Fibroblast of pulmonary artery (primary cell): ENCODE measurements around the gene COL19A1.

Experiments
- DNase-seq: peaks from one replicate; pipeline ENCODE4 v3.0.0-alpha.2; 2010; ENCODE audit warnings: low read depth
- H3K4me3 ChIP-seq: replicated peaks from 2 replicates; pipeline ENCODE4 v1.5.1; 2011; ENCODE audit warnings: low read depth, mild to moderate bottlenecking, control low read depth, low read length, moderate library complexity
- TF ChIP-seq, protein P1 (sequence below): IDR thresholded peaks from 2 replicates; pipeline ENCODE4 v1.5.1; 2011; ENCODE audit warnings: mild to moderate bottlenecking, control low read depth, low read length, inconsistent platforms; ENCODE audit errors: missing control alignments

Gene COL19A1

DNA sequence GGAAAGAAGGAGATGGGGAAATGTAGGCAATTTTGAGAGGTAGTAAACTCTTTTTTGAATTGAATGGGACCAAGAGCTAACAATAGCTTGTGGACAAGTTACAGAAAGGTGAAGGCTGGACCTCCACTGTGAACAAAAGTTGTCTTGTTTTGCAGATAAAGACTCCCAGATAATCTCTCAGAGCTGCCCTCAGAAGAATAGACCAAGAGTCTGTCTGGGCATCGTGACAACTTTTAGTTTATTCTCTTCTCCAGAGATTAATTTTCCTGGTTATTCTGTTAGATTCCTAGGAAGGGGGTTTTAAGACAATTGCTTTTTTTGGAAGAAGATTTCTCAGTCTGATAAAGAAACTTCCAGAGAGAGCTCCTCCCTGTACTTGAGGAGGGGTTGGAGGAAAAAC lies 161.9 kb downstream of the COL19A1 start:
- no peak for DNase-seq
- TF ChIP-seq, protein P1, sequence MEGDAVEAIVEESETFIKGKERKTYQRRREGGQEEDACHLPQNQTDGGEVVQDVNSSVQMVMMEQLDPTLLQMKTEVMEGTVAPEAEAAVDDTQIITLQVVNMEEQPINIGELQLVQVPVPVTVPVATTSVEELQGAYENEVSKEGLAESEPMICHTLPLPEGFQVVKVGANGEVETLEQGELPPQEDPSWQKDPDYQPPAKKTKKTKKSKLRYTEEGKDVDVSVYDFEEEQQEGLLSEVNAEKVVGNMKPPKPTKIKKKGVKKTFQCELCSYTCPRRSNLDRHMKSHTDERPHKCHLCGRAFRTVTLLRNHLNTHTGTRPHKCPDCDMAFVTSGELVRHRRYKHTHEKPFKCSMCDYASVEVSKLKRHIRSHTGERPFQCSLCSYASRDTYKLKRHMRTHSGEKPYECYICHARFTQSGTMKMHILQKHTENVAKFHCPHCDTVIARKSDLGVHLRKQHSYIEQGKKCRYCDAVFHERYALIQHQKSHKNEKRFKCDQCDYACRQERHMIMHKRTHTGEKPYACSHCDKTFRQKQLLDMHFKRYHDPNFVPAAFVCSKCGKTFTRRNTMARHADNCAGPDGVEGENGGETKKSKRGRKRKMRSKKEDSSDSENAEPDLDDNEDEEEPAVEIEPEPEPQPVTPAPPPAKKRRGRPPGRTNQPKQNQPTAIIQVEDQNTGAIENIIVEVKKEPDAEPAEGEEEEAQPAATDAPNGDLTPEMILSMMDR: no peak
- H3K4me3 ChIP-seq: no peak overlapping the region

- no peak overlapping the region for H3K4me3 ChIP-seq
- TF ChIP-seq, protein P1: no peak
- DNase-seq: no peak
Observed at GRCh38 chr6:70028926-70029325, 162.6 kb downstream of the COL19A1 start.

- H3K4me3 ChIP-seq: no peak overlapping the region
- no peak for DNase-seq
- TF ChIP-seq, protein P1: no peak
Observed at GRCh38 chr6:70033781-70034180, 167.4 kb downstream of the COL19A1 start.

GRCh38 chr6:70037445-70037844 lies 171.1 kb downstream of the COL19A1 start:
- TF ChIP-seq, protein P1: no peak
- DNase-seq: no peak
- no peak overlapping the region for H3K4me3 ChIP-seq

DNA sequence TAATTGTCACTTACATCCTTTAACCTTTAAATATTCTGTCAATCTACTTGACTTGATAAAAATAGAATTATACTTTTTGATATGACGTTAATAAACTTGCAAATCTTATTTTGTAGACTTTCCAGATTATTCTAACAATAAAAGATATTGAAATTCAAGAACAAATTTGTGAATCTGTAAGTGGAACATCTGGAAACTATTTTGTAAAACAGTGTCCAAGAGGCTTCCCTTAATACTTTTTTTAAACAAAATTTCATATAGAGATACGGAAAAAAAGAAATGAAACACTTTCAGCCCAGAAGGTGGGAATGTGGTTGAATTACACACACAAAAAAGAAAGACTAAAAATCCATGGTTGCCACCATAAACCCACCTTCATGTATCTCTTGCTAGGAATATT lies 174.4 kb downstream of the COL19A1 start:
- H3K4me3 ChIP-seq: no peak overlapping the region
- TF ChIP-seq, protein P1: no peak
- no peak for DNase-seq

DNA sequence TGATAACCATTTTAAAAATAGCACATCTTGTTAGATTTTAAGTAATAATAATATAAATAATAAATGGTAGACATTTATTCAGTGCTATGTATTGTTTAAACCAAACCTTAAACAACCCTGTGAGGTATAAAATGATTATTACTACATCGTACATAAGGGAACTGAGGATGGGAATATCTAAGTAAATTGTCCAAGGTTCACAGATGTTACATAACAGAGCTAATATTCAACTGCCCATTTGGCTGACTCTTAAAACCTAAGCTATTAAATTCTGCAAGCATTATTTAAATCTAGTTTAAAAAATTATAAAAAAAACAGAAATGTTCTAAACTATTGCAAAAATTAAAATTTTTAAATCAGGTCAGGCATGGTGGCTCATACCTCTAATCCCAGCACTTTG lies 175.1 kb downstream of the COL19A1 start:
- H3K4me3 ChIP-seq: no peak overlapping the region
- DNase-seq: no peak
- TF ChIP-seq, protein P1: no peak

DNA sequence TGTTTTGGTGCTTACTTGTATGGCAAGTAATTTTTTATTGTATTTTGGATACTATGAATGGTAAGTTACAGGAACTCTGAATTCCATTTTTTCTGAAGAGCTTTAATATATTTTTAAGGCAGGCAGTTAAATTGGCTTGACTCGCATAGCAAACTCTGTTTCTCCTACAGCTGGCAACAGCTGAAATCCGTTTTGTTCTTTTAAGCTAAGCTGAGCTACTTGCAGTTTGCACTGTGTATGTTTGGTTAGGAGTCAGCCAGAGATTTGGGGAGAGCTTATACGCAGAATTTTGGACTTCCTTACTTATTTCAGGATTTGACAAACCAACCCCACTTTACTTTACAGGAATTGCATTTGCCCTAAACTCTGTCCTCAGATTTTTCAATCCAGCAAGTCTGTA lies 179.1 kb downstream of the COL19A1 start:
- no peak for DNase-seq
- TF ChIP-seq, protein P1: no peak
- no peak overlapping the region for H3K4me3 ChIP-seq
